Measurements from ENCODE around the gene RBMS1. TPM values are rescaled to one million over a fixed set of nuclear protein-coding genes. Genes with fewer than 3 reads are reported as not detected.

Gene RBMS1
- total RNA-seq, 1 experiment from 2014 or later, result 91.9 TPM

- Mint-ChIP-seq H3K36me3 (ENCODE audit: insufficient read depth, unreplicated experiment) (no peaks in the 10 kb centered on the region), H3K27me3 (ENCODE audit: insufficient read depth, unreplicated experiment) (no peaks in the 10 kb centered on the region), H3K27ac (ENCODE audit: unreplicated experiment) (no peak overlapping the region), H3K9me3 (ENCODE audit: unreplicated experiment) (no peaks in the 10 kb centered on the region), H3K4me1 (ENCODE audit: low read depth, unreplicated experiment) (peaks cover 16% of the 10 kb centered on the region), H3K4me3 (ENCODE audit: unreplicated experiment) (no peak overlapping the region)
- CTCF ChIA-PET, result no interaction called here
- Histone ChIP-seq H3K27me3 (replicated peaks; ENCODE audit: control insufficient read depth, insufficient read depth, low read length) (no peaks in the 10 kb centered on the region), H3K36me3 (ENCODE audit: control insufficient read depth, insufficient read depth, low read length) (no peaks in the 10 kb centered on the region), H3K4me3 (ENCODE audit: low read depth, low read length) (no peak overlapping the region), H3K4me1 (no peaks in the 10 kb centered on the region), H3K9me3 (no peaks in the 10 kb centered on the region)
- intact Hi-C loops (cut with micrococcal nuclease; ENCODE audit: unreplicated experiment), result no loop called here
- DNase-seq, result no peak
- no TSS peak for BruUV-seq (replicated peaks)
- no peak for TF ChIP-seq CTCF (IDR thresholded peaks at IDR 0.05; ENCODE audit: insufficient read depth in 1 of 2, low read depth in 1 of 2, low read length in 1 of 2, severe bottlenecking in 1 of 2, unreplicated experiment in 1 of 2)
- POLR2A ChIA-PET, result no interaction called here
Measured at GRCh38 chr2:160469164-160469563, 24.4 kb downstream of the RBMS1 start.

- H3K4me3 ChIP-seq (ENCODE audit: low read depth, low read length), result no peak overlapping the region
- Mint-ChIP-seq H3K27me3 (ENCODE audit: insufficient read depth, unreplicated experiment) (no peaks in the 10 kb centered on the region), H3K4me1 (ENCODE audit: low read depth, unreplicated experiment) (peaks cover 6% of the 10 kb centered on the region), H3K9me3 (ENCODE audit: unreplicated experiment) (no peaks in the 10 kb centered on the region), H3K36me3 (ENCODE audit: insufficient read depth, unreplicated experiment) (no peaks in the 10 kb centered on the region), H3K4me3 (ENCODE audit: unreplicated experiment) (no peak overlapping the region), H3K27ac (ENCODE audit: unreplicated experiment) (no peak overlapping the region)
- CTCF ChIA-PET, result no interaction called here
- H3K27me3 ChIP-seq (replicated peaks; ENCODE audit: control insufficient read depth, insufficient read depth, low read length), result no peaks in the 10 kb centered on the region
- intact Hi-C loops (cut with micrococcal nuclease; ENCODE audit: unreplicated experiment), result no loop called here
- POLR2A ChIA-PET, result no interaction called here
- TF ChIP-seq CTCF (IDR thresholded peaks at IDR 0.05; ENCODE audit: insufficient read depth in 1 of 2, low read depth in 1 of 2, low read length in 1 of 2, severe bottlenecking in 1 of 2, unreplicated experiment in 1 of 2), result no peak
- no TSS peak for BruUV-seq (replicated peaks)
- no peaks in the 10 kb centered on the region for H3K36me3 ChIP-seq (ENCODE audit: control insufficient read depth, insufficient read depth, low read length)
- H3K9me3 ChIP-seq, result no peaks in the 10 kb centered on the region
- no peaks in the 10 kb centered on the region for H3K4me1 ChIP-seq
- DNase-seq, result no peak
Measured at GRCh38 chr2:160467086-160467485, 26.5 kb downstream of the RBMS1 start.

- H3K4me3 ChIP-seq (ENCODE audit: low read depth, low read length), result no peak overlapping the region
- H3K27me3 ChIP-seq (replicated peaks; ENCODE audit: control insufficient read depth, insufficient read depth, low read length), result no peaks in the 10 kb centered on the region
- no TSS peak for BruUV-seq (replicated peaks)
- no peaks in the 10 kb centered on the region for H3K9me3 ChIP-seq
- no peak for DNase-seq
- Mint-ChIP-seq H3K27me3 (ENCODE audit: insufficient read depth, unreplicated experiment) (no peaks in the 10 kb centered on the region), H3K9me3 (ENCODE audit: unreplicated experiment) (no peaks in the 10 kb centered on the region), H3K36me3 (ENCODE audit: insufficient read depth, unreplicated experiment) (no peaks in the 10 kb centered on the region), H3K27ac (ENCODE audit: unreplicated experiment) (no peak overlapping the region), H3K4me3 (ENCODE audit: unreplicated experiment) (no peak overlapping the region), H3K4me1 (ENCODE audit: low read depth, unreplicated experiment) (peaks cover 16% of the 10 kb centered on the region)
- POLR2A ChIA-PET, result no interaction called here
- intact Hi-C loops (cut with micrococcal nuclease; ENCODE audit: unreplicated experiment), result no loop called here
- TF ChIP-seq CTCF (IDR thresholded peaks at IDR 0.05; ENCODE audit: insufficient read depth in 1 of 2, low read depth in 1 of 2, low read length in 1 of 2, severe bottlenecking in 1 of 2, unreplicated experiment in 1 of 2), result no peak
- H3K4me1 ChIP-seq, result no peaks in the 10 kb centered on the region
- CTCF ChIA-PET, result no interaction called here
- H3K36me3 ChIP-seq (ENCODE audit: control insufficient read depth, insufficient read depth, low read length), result no peaks in the 10 kb centered on the region
Measured at GRCh38 chr2:160465406-160465805, 28.2 kb downstream of the RBMS1 start.
